ENCODE results near the gene MCTP1.

The MCTP1 gene

GRCh38 chr5:95087816-95088317 lies 197.0 kb downstream of the MCTP1 start:
- no peak overlapping the region for H3K27ac Mint-ChIP-seq

GRCh38 chr5:95086927-95087815 lies 197.7 kb downstream of the MCTP1 start:
- Mint-ChIP-seq H3K27me3 (ENCODE audit: low read depth) (no peaks in the 10 kb centered on the region), H3K9me3 (no peaks in the 10 kb centered on the region), H3K4me3 (no peak overlapping the region)

More at GRCh38 chr5:95087816-95088317, 197.0 kb downstream of the MCTP1 start:
- no peaks in the 10 kb centered on the region for H3K36me3 Mint-ChIP-seq (ENCODE audit: low read depth)
- H3K27me3 Mint-ChIP-seq (ENCODE audit: low read depth): no peaks in the 10 kb centered on the region
- H3K4me1 Mint-ChIP-seq: no peaks in the 10 kb centered on the region
- no peaks in the 10 kb centered on the region for H3K9me3 Mint-ChIP-seq
- H3K4me3 Mint-ChIP-seq: no peak overlapping the region
- no peak for TF ChIP-seq CTCF (IDR thresholded peaks at IDR 0.05; ENCODE audit: unreplicated experiment in 3 of 3)

GRCh38 chr5:95084757-95085156 lies 200.1 kb downstream of the MCTP1 start:
- Mint-ChIP-seq H3K4me1 (no peaks in the 10 kb centered on the region), H3K4me3 (no peak overlapping the region), H3K9me3 (no peaks in the 10 kb centered on the region), H3K27ac (no peak overlapping the region), H3K27me3 (ENCODE audit: low read depth) (no peaks in the 10 kb centered on the region), H3K36me3 (ENCODE audit: low read depth) (no peaks in the 10 kb centered on the region)
- no peak for TF ChIP-seq CTCF (IDR thresholded peaks at IDR 0.05; ENCODE audit: unreplicated experiment in 3 of 3)

More at GRCh38 chr5:95086927-95087815, 197.7 kb downstream of the MCTP1 start:
- H3K4me1 Mint-ChIP-seq: no peaks in the 10 kb centered on the region
- no peak overlapping the region for H3K27ac Mint-ChIP-seq
- H3K36me3 Mint-ChIP-seq (ENCODE audit: low read depth): no peaks in the 10 kb centered on the region
- TF ChIP-seq CTCF (IDR thresholded peaks at IDR 0.05; ENCODE audit: unreplicated experiment in 3 of 3): no peak

- TF ChIP-seq CTCF (IDR thresholded peaks at IDR 0.05; ENCODE audit: unreplicated experiment in 3 of 3): no peak
- Mint-ChIP-seq H3K36me3 (ENCODE audit: low read depth) (no peaks in the 10 kb centered on the region), H3K9me3 (no peaks in the 10 kb centered on the region), H3K4me1 (no peaks in the 10 kb centered on the region), H3K27ac (no peak overlapping the region), H3K4me3 (no peak overlapping the region), H3K27me3 (ENCODE audit: low read depth) (no peaks in the 10 kb centered on the region)
Observed at GRCh38 chr5:95083606-95084005, 201.3 kb downstream of the MCTP1 start.

- Mint-ChIP-seq H3K4me3 (no peak overlapping the region), H3K9me3 (no peaks in the 10 kb centered on the region), H3K36me3 (ENCODE audit: low read depth) (no peaks in the 10 kb centered on the region), H3K4me1 (no peaks in the 10 kb centered on the region), H3K27me3 (ENCODE audit: low read depth) (no peaks in the 10 kb centered on the region), H3K27ac (no peak overlapping the region)
- no peak for TF ChIP-seq CTCF (IDR thresholded peaks at IDR 0.05; ENCODE audit: unreplicated experiment in 3 of 3)
Observed at GRCh38 chr5:95081982-95082381, 202.9 kb downstream of the MCTP1 start.
